ENCODE results near the gene CLIC5. TPM values are rescaled to one million over a fixed set of nuclear protein-coding genes. Genes with fewer than 3 reads are reported as not detected.

CLIC5 gene
- total RNA-seq, 1 experiment from 2014 or later: 0.20 TPM

DNA sequence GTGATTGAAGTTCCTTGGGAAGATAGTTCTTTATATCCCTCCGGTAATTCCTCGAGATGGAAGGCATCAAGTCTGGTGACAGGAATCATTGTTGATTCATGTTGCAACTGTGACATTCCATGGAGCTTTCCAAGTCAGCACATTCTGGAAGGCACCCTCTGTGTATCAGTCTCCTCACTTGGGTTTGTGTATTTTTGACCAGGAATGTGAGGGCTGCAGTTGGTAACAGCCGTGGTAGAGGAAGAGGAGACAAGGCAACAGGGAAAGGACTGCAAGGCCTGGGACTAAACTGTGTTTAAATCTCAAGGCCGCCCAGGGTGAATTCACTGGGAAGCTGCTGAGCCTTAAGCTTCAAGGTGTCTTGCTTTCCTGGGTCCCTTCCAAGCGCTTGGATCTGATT is 99.0 kb downstream of the CLIC5 start:
- Histone ChIP-seq H2BK15ac (ENCODE audit: low read depth, low read length) (no peak overlapping the region), H3K4me2 (ENCODE audit: insufficient read depth, insufficient read length, low read length) (no peak overlapping the region), H4K91ac (ENCODE audit: insufficient read length, low read depth, low read length) (no peak overlapping the region), H4K20me1 (ENCODE audit: control insufficient read depth, insufficient read depth, insufficient read length) (no peaks in the 10 kb centered on the region), H3K56ac (ENCODE audit: insufficient read length, low read depth, low read length) (no peak overlapping the region), H3K4ac (ENCODE audit: low read depth, low read length) (no peak overlapping the region), H3K79me2 (ENCODE audit: insufficient read depth, low read length) (no peaks in the 10 kb centered on the region), H3K4me1 (ENCODE audit: insufficient read depth, low read length) (peaks cover 6% of the 10 kb centered on the region; the same call in 1 of the 2 replicates), H2BK20ac (ENCODE audit: low read depth, low read length, poor library complexity, severe bottlenecking) (no peak overlapping the region), H3T11ph (ENCODE audit: low read length) (no peak overlapping the region), H2BK5ac (ENCODE audit: insufficient read length, low read length) (no peak overlapping the region), H3K14ac (ENCODE audit: insufficient read depth, low read length) (no peak overlapping the region), H4K5ac (ENCODE audit: insufficient read length, low read depth, low read length) (no peak overlapping the region), H3K27ac (ENCODE audit: insufficient read length, low read depth, low read length) (no peak overlapping the region), H4K8ac (replicated peaks; ENCODE audit: insufficient read length, low read depth, low read length) (no peak overlapping the region), H3K23ac (ENCODE audit: insufficient read length, low read depth, low read length) (no peak overlapping the region), H2AK5ac (ENCODE audit: insufficient read length, low read length) (no peak overlapping the region), H3K23me2 (ENCODE audit: insufficient read length, low read depth, low read length, poor library complexity, severe bottlenecking) (no peaks in the 10 kb centered on the region), H2BK120ac (ENCODE audit: low read depth, low read length, poor library complexity, severe bottlenecking) (no peak overlapping the region), H3K9ac (ENCODE audit: extremely low read depth, insufficient read length, low read length) (no peak overlapping the region), H2AFZ (ENCODE audit: low read length) (no peak overlapping the region), H2BK12ac (ENCODE audit: insufficient read length, low read depth, low read length) (no peak overlapping the region), H3K79me1 (ENCODE audit: insufficient read depth, low read depth, low read length, poor library complexity, severe bottlenecking) (no peaks in the 10 kb centered on the region), H3K9me3 (ENCODE audit: control insufficient read depth, low read depth, low read length) (no peaks in the 10 kb centered on the region), H3K18ac (ENCODE audit: insufficient read length, low read depth, low read length) (no peak overlapping the region), H3K27me3 (ENCODE audit: insufficient read depth, low read length) (no peaks in the 10 kb centered on the region)
- Mint-ChIP-seq H3K27me3 (ENCODE audit: low read depth) (peaks cover 16% of the 10 kb centered on the region), H3K36me3 (ENCODE audit: insufficient read depth in 1 of 3, low read depth in 3 of 3) (no peaks in the 10 kb centered on the region), H3K4me3 (no peak overlapping the region), H3K9me3 (no peaks in the 10 kb centered on the region; a peak in 1 of 5 replicates), H3K4me1 (peaks cover 13 to 17% of the 10 kb centered on the region in 2 experiments), H3K27ac (no peak overlapping the region)
- no peak for DNase-seq
- TF ChIP-seq, protein P1, sequence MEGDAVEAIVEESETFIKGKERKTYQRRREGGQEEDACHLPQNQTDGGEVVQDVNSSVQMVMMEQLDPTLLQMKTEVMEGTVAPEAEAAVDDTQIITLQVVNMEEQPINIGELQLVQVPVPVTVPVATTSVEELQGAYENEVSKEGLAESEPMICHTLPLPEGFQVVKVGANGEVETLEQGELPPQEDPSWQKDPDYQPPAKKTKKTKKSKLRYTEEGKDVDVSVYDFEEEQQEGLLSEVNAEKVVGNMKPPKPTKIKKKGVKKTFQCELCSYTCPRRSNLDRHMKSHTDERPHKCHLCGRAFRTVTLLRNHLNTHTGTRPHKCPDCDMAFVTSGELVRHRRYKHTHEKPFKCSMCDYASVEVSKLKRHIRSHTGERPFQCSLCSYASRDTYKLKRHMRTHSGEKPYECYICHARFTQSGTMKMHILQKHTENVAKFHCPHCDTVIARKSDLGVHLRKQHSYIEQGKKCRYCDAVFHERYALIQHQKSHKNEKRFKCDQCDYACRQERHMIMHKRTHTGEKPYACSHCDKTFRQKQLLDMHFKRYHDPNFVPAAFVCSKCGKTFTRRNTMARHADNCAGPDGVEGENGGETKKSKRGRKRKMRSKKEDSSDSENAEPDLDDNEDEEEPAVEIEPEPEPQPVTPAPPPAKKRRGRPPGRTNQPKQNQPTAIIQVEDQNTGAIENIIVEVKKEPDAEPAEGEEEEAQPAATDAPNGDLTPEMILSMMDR (conservative IDR thresholded peaks at IDR 0.05): no peak
- WGBS (ENCODE audit: extremely low coverage, insufficient read length, low lambda C conversion rate): no CpG with 5 or more reads among the region's 5 CpGs

All from H9 (cell line).